IgD-negative memory B cell (primary cell): ENCODE data around the gene ADM5. TPM values are rescaled to one million over a fixed set of nuclear protein-coding genes. Genes with fewer than 3 reads are reported as not detected.
A peak's percentile ranks its signal among the peaks of the same experiment; 100 is the strongest.

ENCODE experiments used
- H3K27ac Mint-ChIP-seq, 3 donors: one replicate each; pipeline ENCODE4 v1.8.0; 2020 to 2022; ENCODE audit warnings: mild to moderate bottlenecking in 3 of 3, mixed read lengths in 3 of 3, moderate library complexity in 1 of 3
- H3K27me3 Mint-ChIP-seq: one replicate; pipeline ENCODE4 v1.8.0; 2021; ENCODE audit warnings: mixed read lengths
- H3K36me3 Mint-ChIP-seq: one replicate; pipeline ENCODE4 v1.8.0; 2020; ENCODE audit warnings: mild to moderate bottlenecking, mixed read lengths
- H3K4me1 Mint-ChIP-seq, 3 donors: one replicate each; pipeline ENCODE4 v1.8.0; 2020 to 2022; ENCODE audit warnings: mixed read lengths in 3 of 3, mild to moderate bottlenecking in 1 of 3
- H3K4me3 Mint-ChIP-seq, 4 donors: one replicate each; pipeline ENCODE4 v1.8.0; 2020 to 2022; ENCODE audit warnings: mild to moderate bottlenecking in 4 of 4, mixed read lengths in 4 of 4, moderate library complexity in 3 of 4
- H3K9me3 Mint-ChIP-seq, 3 donors: one replicate each; pipeline ENCODE4 v1.8.0; 2020 to 2021; ENCODE audit warnings: mixed read lengths in 3 of 3, mild to moderate bottlenecking in 1 of 3
- polyA plus RNA-seq: library from polyadenylated mRNA; unstranded; fragments of 300-500 nt; fragmentation: Illumina TruSeq; gene quantifications from one replicate; pipeline ENCODE4 v1.2.3, GENCODE V29; 2021

Gene ADM5
- polyA plus RNA-seq, 1 donor from 2014 or later, result 0.65 TPM

GRCh38 chr19:49682274-49682673, 7.1 kb upstream of the ADM5 start:
- Mint-ChIP-seq H3K27ac (peak overlapping the region in 1 of 3 donors; percentile 80), H3K36me3 (peaks cover 9% of the 10 kb centered on the region), H3K27me3 (no peaks in the 10 kb centered on the region), H3K9me3 (no peaks in the 10 kb centered on the region), H3K4me1 (peaks cover 12 to 17% (median 14%) of the 10 kb centered on the region in 3 donors), H3K4me3 (peak overlapping the region in 2 of 4 donors; percentile 22 to 74)

GRCh38 chr19:49683814-49684250, 5.6 kb upstream of the ADM5 start:
- no peaks in the 10 kb centered on the region for H3K27me3 Mint-ChIP-seq
- H3K4me3 Mint-ChIP-seq, result peak overlapping the region in 1 of 4 donors; percentile 28
- no peaks in the 10 kb centered on the region for H3K9me3 Mint-ChIP-seq
- peak overlapping the region in 2 of 3 donors; percentile 67 to 89 for H3K27ac Mint-ChIP-seq
- H3K36me3 Mint-ChIP-seq, result peaks cover 13% of the 10 kb centered on the region
- H3K4me1 Mint-ChIP-seq, result peaks cover 4 to 13% (median 6%) of the 10 kb centered on the region in 3 donors

GRCh38 chr19:49684251-49684982, 5.0 kb upstream of the ADM5 start:
- peaks cover 13% of the 10 kb centered on the region for H3K36me3 Mint-ChIP-seq
- H3K4me1 Mint-ChIP-seq, result peaks cover 4 to 15% (median 6%) of the 10 kb centered on the region in 3 donors
- peak overlapping the region in 1 of 4 donors; percentile 37 for H3K4me3 Mint-ChIP-seq
- H3K27ac Mint-ChIP-seq, result peak overlapping the region in 2 of 3 donors; percentile 67 to 89
- no peaks in the 10 kb centered on the region for H3K9me3 Mint-ChIP-seq
- H3K27me3 Mint-ChIP-seq, result no peaks in the 10 kb centered on the region

GRCh38 chr19:49684983-49685553, 4.3 kb upstream of the ADM5 start:
- no peaks in the 10 kb centered on the region for H3K9me3 Mint-ChIP-seq
- H3K27me3 Mint-ChIP-seq, result peaks cover 4% of the 10 kb centered on the region
- peak overlapping the region in 2 of 3 donors; percentile 26 to 28 for H3K27ac Mint-ChIP-seq
- no peak overlapping the region for H3K4me3 Mint-ChIP-seq
- H3K4me1 Mint-ChIP-seq, result peaks cover 4 to 11% (median 10%) of the 10 kb centered on the region in 3 donors
- peaks cover 14% of the 10 kb centered on the region for H3K36me3 Mint-ChIP-seq

DNA sequence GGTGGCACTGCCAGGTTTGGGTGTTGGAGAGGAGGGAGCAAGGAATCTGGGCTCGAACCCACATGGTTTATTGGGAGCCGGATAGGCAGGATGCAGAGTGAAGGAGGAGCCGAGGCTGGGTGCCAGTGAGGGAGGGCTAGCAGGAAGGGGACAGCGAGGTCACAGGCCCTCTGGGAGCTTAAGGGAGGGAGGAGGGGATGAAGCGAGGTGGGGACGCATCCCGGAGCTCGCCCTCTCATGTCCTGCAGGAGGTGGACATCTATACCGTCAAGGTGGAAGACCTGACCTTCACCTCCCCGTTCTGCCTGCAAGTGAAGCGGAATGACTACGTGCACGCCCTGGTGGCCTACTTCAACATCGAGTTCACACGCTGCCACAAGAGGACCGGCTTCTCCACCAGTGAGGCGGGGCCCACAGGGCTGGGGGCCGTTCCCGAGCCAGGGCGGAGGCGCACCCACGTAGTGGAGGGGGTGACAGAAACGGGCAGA, 3.5 kb upstream of the ADM5 start:
- Mint-ChIP-seq H3K4me3 (no peak overlapping the region), H3K4me1 (peaks cover 8 to 14% (median 12%) of the 10 kb centered on the region in 3 donors), H3K9me3 (no peaks in the 10 kb centered on the region), H3K27ac (peak overlapping the region in 1 of 3 donors; percentile 26), H3K36me3 (peaks cover 16% of the 10 kb centered on the region), H3K27me3 (peaks cover 11% of the 10 kb centered on the region)

DNA sequence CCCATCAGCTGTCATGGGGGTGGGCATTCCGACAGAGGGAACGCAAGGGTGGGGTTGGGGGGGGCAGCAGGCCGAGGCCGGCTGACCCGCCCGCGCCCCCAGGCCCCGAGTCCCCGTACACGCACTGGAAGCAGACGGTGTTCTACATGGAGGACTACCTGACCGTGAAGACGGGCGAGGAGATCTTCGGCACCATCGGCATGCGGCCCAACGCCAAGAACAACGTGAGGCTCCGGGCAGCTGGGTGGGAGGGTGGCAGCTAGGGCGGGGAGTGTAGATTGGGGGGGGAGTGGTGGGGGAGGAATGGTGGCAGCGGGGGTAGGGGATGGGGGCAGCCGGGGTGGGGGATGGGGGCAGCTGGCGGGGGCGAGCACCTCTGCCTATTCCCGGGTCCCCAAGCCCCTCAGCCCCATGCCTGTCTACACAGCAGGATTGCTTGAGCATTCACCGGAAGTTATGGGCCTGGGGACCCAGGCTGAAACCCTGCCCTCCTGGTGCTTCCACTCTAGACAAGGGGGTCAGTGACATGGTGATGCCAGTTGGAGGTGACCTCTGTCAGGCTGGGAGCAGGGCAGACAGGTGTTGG, 2.8 kb upstream of the ADM5 start:
- Mint-ChIP-seq H3K4me1 (peaks cover 9 to 14% (median 13%) of the 10 kb centered on the region in 3 donors), H3K36me3 (peaks cover 16% of the 10 kb centered on the region), H3K27ac (no peak overlapping the region), H3K27me3 (peaks cover 17% of the 10 kb centered on the region), H3K9me3 (no peaks in the 10 kb centered on the region), H3K4me3 (no peak overlapping the region)

DNA sequence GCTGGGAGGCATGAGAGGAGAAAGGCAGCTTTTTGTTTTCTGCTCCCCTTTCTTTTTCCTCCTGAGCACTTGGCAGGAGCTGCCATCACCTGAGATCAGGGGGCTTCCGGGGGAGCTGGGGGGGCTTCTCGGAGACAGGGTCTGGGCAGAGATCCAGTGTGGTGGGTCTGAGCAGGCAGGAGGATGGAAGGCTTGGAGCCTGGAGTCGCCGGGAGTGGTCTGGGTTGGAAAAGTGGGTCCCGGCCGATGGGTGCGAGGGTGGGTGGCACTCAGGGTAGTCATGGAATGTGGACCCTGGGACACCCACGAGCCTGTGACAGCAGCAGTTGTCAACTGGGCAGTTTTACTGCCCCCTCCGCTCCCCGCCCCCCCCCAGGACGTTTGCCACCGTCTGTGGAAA, 2.2 kb upstream of the ADM5 start:
- Mint-ChIP-seq H3K4me3 (no peak overlapping the region), H3K27ac (no peak overlapping the region)

DNA sequence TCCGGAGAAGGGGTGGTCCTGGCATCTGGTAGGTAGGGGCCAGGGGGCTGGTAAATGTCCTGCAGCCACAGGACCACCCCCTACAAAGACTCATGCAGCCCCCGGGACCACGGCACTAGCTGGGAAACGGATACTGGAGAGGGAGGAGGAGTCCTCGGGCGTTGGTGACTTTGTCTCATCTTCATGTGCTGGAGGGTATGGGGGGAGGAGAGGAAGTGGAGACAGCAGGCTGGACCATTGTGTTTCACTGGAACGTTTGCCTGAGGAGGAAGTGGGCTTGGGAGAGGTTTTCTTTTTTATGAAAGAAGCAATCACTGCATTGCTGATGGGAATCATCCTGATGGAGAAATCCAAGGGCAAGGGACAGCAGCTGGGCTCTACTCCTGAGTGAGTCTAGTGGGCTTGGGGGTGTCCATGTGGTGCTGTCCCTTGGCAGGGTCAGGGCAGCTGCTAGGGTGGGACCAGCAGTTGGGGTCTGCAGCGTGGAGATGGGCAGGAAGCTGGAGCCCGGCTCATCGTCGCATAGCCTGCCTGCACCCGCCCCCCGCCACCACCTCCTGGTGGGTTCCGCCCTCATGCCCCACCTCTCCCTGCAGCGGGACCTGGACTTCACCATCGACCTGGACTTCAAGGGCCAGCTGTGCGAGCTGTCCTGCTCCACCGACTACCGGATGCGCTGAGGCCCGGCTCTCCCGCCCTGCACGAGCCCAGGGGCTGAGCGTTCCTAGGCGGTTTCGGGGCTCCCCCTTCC, 1.7 kb upstream of the ADM5 start:
- Mint-ChIP-seq H3K27me3 (peaks cover 21% of the 10 kb centered on the region), H3K36me3 (peaks cover 11% of the 10 kb centered on the region), H3K27ac (no peak overlapping the region), H3K4me3 (no peak overlapping the region), H3K9me3 (no peaks in the 10 kb centered on the region), H3K4me1 (peaks cover 9 to 14% (median 13%) of the 10 kb centered on the region in 3 donors)

More for the DNA sequence above, 2.2 kb upstream of the ADM5 start:
- Mint-ChIP-seq H3K4me1 (peaks cover 9 to 14% (median 13%) of the 10 kb centered on the region in 3 donors), H3K27me3 (peaks cover 17% of the 10 kb centered on the region), H3K9me3 (no peaks in the 10 kb centered on the region), H3K36me3 (peaks cover 15% of the 10 kb centered on the region)

DNA sequence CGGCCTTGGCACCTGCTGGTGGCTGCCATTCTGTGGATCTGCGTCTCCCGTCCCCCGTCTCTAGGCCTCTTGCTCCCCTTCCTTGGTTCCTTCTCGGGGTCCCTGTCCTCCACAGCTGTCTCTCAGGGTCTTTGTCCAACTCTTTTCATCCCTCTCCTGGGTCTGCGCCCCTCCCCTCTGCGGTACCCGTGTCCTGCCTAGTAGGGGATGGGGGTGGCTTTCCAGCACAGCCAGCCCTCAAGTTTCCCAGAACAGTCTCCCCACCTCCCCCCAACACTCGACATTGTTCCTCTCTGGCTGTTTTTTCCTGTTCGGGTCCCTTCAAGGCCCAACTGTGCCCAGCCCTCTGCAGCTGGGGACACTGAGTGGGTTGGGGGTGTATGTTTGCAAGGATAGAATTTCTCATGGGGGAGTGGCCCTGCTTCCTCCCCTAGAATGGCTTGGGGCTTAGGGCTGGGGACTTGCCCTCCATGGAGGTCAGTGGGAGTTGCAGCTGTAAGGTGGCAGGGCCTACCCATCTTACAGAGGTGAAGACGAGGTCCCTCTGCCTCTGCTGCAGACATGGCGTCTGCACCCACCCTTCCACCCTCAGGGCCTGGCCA, 762 bp upstream of the ADM5 start:
- H3K4me1 Mint-ChIP-seq, result peaks cover 9 to 14% (median 13%) of the 10 kb centered on the region in 3 donors
- H3K27me3 Mint-ChIP-seq, result peaks cover 21% of the 10 kb centered on the region
- H3K36me3 Mint-ChIP-seq, result peaks cover 11% of the 10 kb centered on the region
- H3K4me3 Mint-ChIP-seq, result no peak overlapping the region
- H3K27ac Mint-ChIP-seq, result no peak overlapping the region
- no peaks in the 10 kb centered on the region for H3K9me3 Mint-ChIP-seq

DNA sequence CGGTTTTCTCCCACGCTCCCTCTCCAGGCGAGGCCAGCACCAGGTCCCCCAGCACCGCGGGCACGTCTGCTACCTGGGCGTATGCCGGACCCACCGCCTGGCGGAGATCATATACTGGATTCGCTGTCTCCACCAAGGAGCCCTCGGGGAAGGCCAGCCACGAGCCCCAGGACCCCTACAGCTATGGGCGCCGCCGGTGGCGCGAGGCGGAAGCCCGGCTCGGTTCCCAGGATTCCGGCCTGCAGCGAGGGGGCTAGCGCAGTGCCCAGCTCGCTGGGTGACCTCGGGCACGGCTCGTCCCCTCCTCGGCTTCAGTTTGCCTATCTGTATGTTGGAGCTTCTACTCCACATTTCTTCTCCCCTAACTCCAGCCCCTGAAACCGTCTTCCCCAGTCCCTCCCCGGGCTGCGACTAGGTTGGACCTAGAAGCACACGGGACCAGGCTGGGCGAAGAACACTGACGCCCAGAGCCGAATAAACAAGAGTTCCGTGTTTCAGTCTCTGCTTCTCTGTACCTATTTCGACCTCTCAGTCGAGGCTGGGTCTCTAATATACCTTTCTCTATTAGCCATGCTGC, 773 bp downstream of the ADM5 start:
- Mint-ChIP-seq H3K9me3 (no peaks in the 10 kb centered on the region), H3K27me3 (peaks cover 21% of the 10 kb centered on the region), H3K27ac (peak overlapping the region in 1 of 3 donors; percentile 44), H3K4me1 (peaks cover 9 to 14% (median 13%) of the 10 kb centered on the region in 3 donors), H3K36me3 (peaks cover 9% of the 10 kb centered on the region), H3K4me3 (peak overlapping the region; percentile 51 to 95 (median 74))

GRCh38 chr19:49690656-49691242, 1.4 kb downstream of the ADM5 start, which contains the start of gene CPT1C:
Gene CPT1C (plus strand): TSS chr19:49691116. CDS start chr19:49692253, 1,137 bp downstream.
- H3K4me1 Mint-ChIP-seq, result peaks cover 9 to 14% (median 13%) of the 10 kb centered on the region in 3 donors
- H3K27me3 Mint-ChIP-seq, result peaks cover 21% of the 10 kb centered on the region
- H3K4me3 Mint-ChIP-seq, result peak within 1 kb of the TSS; percentile 73 to 95 (median 84)
- peaks cover 6% of the 10 kb centered on the region for H3K36me3 Mint-ChIP-seq
- H3K27ac Mint-ChIP-seq, result peak within 1 kb of the TSS in 2 of 3 donors; percentile 44 to 77
- H3K9me3 Mint-ChIP-seq, result no peaks in the 10 kb centered on the region

GRCh38 chr19:49691243-49692146, 2.1 kb downstream of the ADM5 start:
- peaks cover 9 to 14% (median 13%) of the 10 kb centered on the region in 3 donors for H3K4me1 Mint-ChIP-seq
- H3K27ac Mint-ChIP-seq, result peak overlapping the region in 2 of 3 donors; percentile 44 to 77
- peaks cover 21% of the 10 kb centered on the region for H3K27me3 Mint-ChIP-seq
- peaks cover 6% of the 10 kb centered on the region for H3K36me3 Mint-ChIP-seq
- H3K9me3 Mint-ChIP-seq, result no peaks in the 10 kb centered on the region
- peak overlapping the region; percentile 73 to 95 (median 84) for H3K4me3 Mint-ChIP-seq

DNA sequence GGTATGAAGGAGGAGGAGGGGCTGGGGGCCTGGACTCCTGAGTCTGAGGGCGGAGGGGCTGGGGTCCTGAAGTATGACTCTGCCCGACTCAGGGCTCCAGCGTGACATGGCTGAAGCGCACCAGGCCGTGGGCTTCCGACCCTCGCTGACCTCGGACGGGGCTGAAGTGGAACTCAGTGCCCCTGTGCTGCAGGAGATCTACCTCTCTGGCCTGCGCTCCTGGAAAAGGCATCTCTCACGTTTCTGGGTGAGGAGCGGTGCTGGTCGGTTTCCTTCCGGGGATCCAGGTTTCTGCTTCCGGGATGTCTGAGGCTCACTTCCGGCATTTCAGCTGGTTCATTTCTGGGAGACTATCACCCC, 2.7 kb downstream of the ADM5 start:
- Mint-ChIP-seq H3K4me3 (no peak overlapping the region), H3K4me1 (peaks cover 9 to 14% (median 13%) of the 10 kb centered on the region in 3 donors), H3K36me3 (peaks cover 6% of the 10 kb centered on the region)

More for the DNA sequence above, 2.7 kb downstream of the ADM5 start:
- Mint-ChIP-seq H3K9me3 (no peaks in the 10 kb centered on the region), H3K27me3 (peaks cover 21% of the 10 kb centered on the region), H3K27ac (no peak overlapping the region)
